Activated T-helper 1 cell treated with anti-CD3 and anti-CD28 coated beads, Interleukin-2, amount 50 U/mL, for 16 hours (primary cell): ENCODE measurements around the gene NTRK1.

ENCODE experiments used
- DNase-seq, 2 donors: peaks; one replicate each; pipeline ENCODE4 v3.0.0-alpha.2; 2020; ENCODE audit warnings: low read depth in 1 of 2, low spot score in 1 of 2

The NTRK1 gene

GRCh38 chr1:156930483-156930882 lies 69.8 kb downstream of the NTRK1 start:
- no peak for DNase-seq
